GM18526 (cell line): Measurements from ENCODE around the gene VWCE.

ENCODE experiments used
- POLR2A ChIP-seq: IDR thresholded peaks from 3 replicates; pipeline ENCODE4 v1.6.1; 2011; ENCODE audit not compliant: insufficient read length; ENCODE audit errors: extremely low read depth

Gene VWCE

DNA sequence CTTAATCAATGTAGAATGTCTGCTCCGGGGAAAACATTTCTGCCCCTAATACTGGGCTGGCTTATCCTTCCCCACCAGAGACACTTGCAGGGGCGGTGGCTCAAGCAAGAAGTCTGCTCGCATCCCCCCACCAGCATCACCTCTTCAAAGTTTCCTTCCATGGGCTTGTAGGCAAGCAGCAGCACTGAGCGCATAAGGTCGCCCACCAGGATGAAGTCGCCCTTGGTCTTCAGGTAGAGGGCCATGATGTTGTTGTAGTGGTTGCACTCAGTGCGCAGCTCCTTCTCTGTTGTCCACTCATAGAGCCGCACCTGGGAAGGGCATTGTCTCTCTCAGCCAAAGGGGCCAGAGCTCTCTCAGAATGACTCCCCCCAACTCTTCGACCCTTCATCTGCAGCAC lies 8.6 kb upstream of the VWCE start:
- no peak for TF ChIP-seq POLR2A

GRCh38 chr11:61302550-61302949 lies 7.4 kb upstream of the VWCE start:
- no peak for TF ChIP-seq POLR2A

GRCh38 chr11:61298663-61299244 lies 3.6 kb upstream of the VWCE start:
- TF ChIP-seq POLR2A: no peak

- no peak for TF ChIP-seq POLR2A
Measured at GRCh38 chr11:61297746-61298145, 2.6 kb upstream of the VWCE start.

- TF ChIP-seq POLR2A: no peak
Measured at GRCh38 chr11:61297341-61297740, 2.2 kb upstream of the VWCE start.

GRCh38 chr11:61295596-61295926 lies 445 bp upstream of the VWCE start:
- no peak for TF ChIP-seq POLR2A

DNA sequence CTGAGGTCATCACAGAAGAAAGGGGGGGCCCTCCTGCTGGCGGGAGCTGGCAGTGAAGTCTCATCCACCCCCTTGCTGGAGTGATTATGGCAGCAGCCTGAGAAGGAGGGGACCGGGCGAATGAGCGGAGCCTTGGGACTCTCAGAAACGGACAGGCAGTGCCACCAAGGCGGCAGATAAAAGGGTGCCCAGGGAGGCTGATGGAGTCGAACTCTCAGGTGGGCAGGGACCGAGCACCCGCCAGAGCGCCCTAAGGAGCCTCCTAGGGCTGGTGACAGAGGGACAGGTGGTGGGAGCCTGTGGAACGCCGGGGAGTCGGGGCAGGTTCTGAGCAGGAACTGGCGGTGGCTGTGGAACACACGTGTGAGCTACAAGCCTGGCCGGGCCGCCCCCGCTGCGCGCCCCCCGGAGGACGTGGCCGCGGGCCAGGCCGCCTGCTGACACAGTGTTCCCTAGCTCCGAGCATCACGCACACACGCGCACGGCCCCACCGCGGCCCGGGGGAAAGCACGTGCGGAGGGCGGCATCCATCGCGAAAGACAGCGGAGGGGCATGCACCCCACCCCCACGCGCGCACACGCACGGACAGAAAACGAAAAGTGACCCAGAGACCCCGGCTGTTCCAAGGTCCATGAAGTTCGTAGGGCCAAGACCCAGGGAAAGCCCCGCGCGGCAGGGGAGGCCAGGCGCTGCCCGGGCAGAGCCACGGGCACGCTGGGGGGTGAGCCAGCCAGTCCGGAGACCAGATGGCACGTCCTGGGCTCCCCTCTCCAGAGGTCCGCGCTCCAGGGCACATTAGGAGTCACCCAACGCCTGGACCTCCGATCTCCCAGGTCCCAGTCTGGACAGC lies 1.0 kb downstream of the VWCE start:
- no peak for TF ChIP-seq POLR2A

GRCh38 chr11:61292356-61292755 lies 2.8 kb downstream of the VWCE start:
- no peak for TF ChIP-seq POLR2A

- TF ChIP-seq POLR2A: no peak
Measured at GRCh38 chr11:61290905-61291690, 4.0 kb downstream of the VWCE start.

- TF ChIP-seq POLR2A: no peak
Measured at GRCh38 chr11:61287338-61287977, 7.7 kb downstream of the VWCE start.

GRCh38 chr11:61283613-61284012 lies 11.5 kb downstream of the VWCE start:
- TF ChIP-seq POLR2A: no peak

- TF ChIP-seq POLR2A: no peak
Measured at GRCh38 chr11:61281581-61282250, 13.4 kb downstream of the VWCE start.

DNA sequence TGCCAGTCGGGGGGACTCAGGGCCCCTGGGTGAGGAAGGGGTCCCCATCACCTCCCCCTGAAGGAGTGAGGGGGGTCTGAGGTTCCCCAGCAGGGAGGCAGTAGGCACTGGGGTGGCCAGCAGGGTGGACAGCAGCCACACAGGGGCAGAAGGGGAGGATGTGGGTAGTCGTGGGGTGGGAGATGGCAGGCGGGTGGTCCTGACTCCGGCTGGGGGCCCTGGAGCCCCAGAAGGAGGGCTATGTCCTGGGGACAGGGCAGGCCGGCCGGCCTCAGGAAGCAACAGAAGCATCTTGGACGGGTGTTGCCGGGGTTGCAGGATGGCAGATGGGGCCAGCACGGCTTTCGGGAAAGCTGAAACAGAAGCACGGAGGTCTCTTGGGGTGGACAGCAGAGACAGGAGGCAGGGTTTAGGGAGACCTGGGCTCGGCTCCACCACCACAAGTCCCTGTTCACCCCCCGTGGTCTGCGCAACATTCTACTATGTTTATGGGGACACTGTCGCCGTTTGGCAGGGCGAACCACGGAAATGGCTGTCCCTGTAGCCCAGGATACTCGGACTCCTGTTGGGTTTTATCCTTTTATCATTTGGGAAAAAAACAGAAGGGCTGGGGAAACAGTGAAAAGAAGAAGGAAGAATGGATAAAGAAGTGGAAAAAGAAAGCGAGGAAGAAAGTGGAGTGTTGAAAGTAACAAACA lies 14.1 kb downstream of the VWCE start:
- TF ChIP-seq POLR2A: no peak

DNA sequence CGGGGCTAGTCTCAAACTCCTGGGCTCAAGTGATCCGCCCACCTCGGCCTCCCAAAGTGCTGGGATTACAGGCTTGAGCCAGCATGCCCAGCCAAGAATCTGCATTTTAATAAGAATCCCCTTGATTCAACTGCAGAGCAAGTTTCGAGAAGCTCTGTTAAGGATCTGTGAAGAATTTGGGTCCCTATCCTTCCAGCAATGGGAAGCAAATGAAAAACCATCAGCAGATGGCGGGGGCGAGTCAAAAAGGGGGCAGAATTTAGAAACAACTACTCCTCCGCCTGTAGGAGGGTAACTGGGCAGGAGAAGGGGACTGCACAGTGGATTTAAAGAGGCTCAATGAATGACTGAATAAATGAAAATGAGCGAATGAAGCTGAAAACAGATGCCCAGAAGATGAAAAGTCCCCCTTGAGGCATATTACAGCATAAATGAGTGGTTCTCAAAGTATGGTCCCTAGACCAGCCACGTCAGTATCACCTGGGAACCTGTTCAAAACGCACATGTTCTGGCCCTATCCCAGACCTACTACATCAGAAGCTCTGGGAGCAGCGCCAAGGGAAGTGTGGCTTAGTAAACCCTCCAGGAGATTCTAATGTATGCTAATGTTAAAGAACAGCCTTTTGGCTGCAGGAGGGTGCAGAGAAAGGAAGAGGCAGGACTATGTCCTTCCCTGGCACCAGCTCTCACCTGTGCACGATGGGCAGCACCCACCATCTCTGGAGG lies 15.0 kb downstream of the VWCE start:
- no peak for TF ChIP-seq POLR2A
